Measurements from ENCODE around the gene EIF4E3.

Gene EIF4E3

GRCh38 chr3:71722693-71723092, 2.5 kb downstream of the EIF4E3 start:
- DNase-seq = no peak

- DNase-seq = no peak
These were observed 3.5 kb downstream of the EIF4E3 start for GRCh38 chr3:71721651-71722157.

- DNase-seq = no peak
These were observed 4.2 kb downstream of the EIF4E3 start for GRCh38 chr3:71721002-71721401.

- no peak for DNase-seq
These were observed 7.1 kb downstream of the EIF4E3 start for GRCh38 chr3:71718072-71718471.

GRCh38 chr3:71714595-71714994, 10.6 kb downstream of the EIF4E3 start:
- DNase-seq = no peak

- no peak for DNase-seq
These were observed 12.2 kb downstream of the EIF4E3 start for GRCh38 chr3:71713041-71713440.

GRCh38 chr3:71710906-71711494, 14.2 kb downstream of the EIF4E3 start:
- no peak for DNase-seq

- DNase-seq = no peak
These were observed 15.2 kb downstream of the EIF4E3 start for GRCh38 chr3:71709908-71710511.

- DNase-seq = no peak
These were observed 16.6 kb downstream of the EIF4E3 start for GRCh38 chr3:71708476-71709105.

GRCh38 chr3:71707595-71707994, 17.6 kb downstream of the EIF4E3 start:
- DNase-seq = no peak

- DNase-seq = no peak
These were observed 19.5 kb downstream of the EIF4E3 start for GRCh38 chr3:71705681-71706080.

GRCh38 chr3:71704915-71705314, 20.3 kb downstream of the EIF4E3 start:
- DNase-seq = no peak

- DNase-seq = no peak
These were observed 21.4 kb downstream of the EIF4E3 start for GRCh38 chr3:71703797-71704196.

- DNase-seq = no peak
These were observed 22.8 kb downstream of the EIF4E3 start for GRCh38 chr3:71702131-71703024.

- DNase-seq = no peak
These were observed 23.9 kb downstream of the EIF4E3 start for GRCh38 chr3:71701251-71701762.

GRCh38 chr3:71695000-71695482, 30.2 kb downstream of the EIF4E3 start:
- no peak for DNase-seq

- DNase-seq = no peak
These were observed 30.7 kb downstream of the EIF4E3 start for GRCh38 chr3:71694358-71694999.

GRCh38 chr3:71693641-71694040, 31.6 kb downstream of the EIF4E3 start:
- DNase-seq = no peak

- no peak for DNase-seq
These were observed 33.1 kb downstream of the EIF4E3 start for GRCh38 chr3:71692139-71692538.

- no peak for DNase-seq
These were observed 34.8 kb downstream of the EIF4E3 start for GRCh38 chr3:71690341-71690841.

GRCh38 chr3:71689291-71689690, 35.9 kb downstream of the EIF4E3 start:
- DNase-seq = no peak

GRCh38 chr3:71688121-71688520, 37.1 kb downstream of the EIF4E3 start:
- no peak for DNase-seq

Data from right forelimb (tissue), 1 donor.